AG09309 (cell line): ENCODE measurements around the gene ZNF786.

Experiments used
- DNase-seq: peaks from one replicate; pipeline ENCODE4 v3.0.0-alpha.2; 2010; ENCODE audit warnings: low read depth
- H3K4me3 ChIP-seq: 2 replicates; pipeline ENCODE4 v1.5.1; 2011; ENCODE audit warnings: mild to moderate bottlenecking, low read depth, low read length, moderate library complexity; ENCODE audit not compliant: control insufficient read depth
- CTCF ChIP-seq: IDR thresholded peaks from 2 replicates; pipeline ENCODE4 v1.5.1; 2011; ENCODE audit warnings: mild to moderate bottlenecking, low read depth, low read length, inconsistent platforms; ENCODE audit not compliant: insufficient read depth, control insufficient read depth; ENCODE audit errors: missing control alignments

The ZNF786 gene

DNA sequence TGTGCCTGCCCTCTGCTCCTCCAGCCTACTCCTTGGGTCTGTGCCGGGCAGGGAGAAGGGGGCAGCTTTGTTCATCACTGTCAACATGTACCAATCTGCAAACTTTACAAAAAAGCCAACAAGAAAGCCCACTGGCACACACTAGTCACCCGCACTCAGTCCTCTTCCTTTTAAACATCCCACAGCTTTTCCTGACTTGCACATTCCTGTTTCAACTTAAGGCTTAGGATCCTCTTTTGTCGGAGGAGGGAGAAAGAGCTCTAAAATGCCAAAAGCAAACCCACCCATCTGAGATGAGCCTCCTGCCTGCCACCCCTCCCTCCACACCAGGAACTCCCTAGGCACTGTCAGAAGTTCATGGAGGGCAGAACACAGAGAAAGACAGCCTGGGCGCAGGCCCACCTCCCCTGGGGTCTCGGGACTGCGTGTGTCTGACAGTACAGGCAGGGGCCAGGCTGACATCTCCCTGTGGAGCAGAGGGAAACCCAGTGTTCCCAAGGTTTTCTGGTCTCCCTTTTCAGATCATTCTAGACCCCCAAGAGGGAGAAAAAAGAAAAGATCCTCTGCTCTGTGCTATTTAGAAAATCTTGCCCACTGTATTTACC lies 67.7 kb downstream of the ZNF786 start:
- no peak for DNase-seq
- TF ChIP-seq CTCF = no peak
- H3K4me3 ChIP-seq = no peak overlapping the region

DNA sequence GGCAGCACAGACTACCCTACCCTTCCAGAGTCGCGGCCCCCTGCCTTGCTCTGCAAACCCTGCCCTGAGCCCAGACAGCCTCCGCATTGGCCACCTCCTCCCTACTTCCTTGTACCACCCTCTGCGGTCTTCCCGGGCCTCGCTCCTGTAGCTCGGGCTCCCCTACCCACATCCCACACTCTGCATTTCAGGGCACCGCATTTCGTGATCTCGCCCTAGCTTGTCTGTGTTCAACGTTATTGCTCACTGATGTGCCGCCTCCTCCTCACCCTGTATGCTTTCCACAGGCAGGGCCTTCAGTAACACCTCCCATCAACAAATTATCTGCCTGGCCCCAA lies 68.8 kb downstream of the ZNF786 start:
- DNase-seq = no peak
- H3K4me3 ChIP-seq = no peak overlapping the region
- no peak for TF ChIP-seq CTCF

DNA sequence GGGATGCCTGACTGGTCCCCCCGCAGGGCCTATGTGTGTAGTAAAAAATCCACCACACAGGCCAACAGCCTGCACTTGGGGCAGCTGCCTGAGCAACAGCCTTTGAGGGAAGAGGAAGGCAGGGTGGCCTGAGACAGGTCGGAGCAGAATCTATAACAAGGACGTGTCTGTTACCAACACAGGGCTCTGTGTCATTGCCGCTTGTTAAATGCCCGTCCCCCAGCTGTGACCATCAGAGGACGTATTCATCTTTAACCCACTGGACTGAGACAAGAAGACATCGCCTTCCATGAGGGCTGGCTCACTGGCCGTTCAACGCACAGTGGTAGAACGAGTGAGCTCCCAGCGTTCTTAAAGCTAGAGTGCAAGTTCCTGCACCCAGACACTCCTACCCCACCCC lies 70.0 kb downstream of the ZNF786 start:
- no peak for TF ChIP-seq CTCF

More for the DNA sequence above, 70.0 kb downstream of the ZNF786 start:
- DNase-seq = no peak
- H3K4me3 ChIP-seq = no peak overlapping the region
